T-cell (primary cell): ENCODE results near the gene CEP295NL. TPM values are rescaled to one million over a fixed set of nuclear protein-coding genes. Genes with fewer than 3 reads are reported as not detected.
A peak's percentile ranks its signal among the peaks of the same experiment; 100 is the strongest.

Experiments
- ATAC-seq, 4 experiments: fragments of 200-7000 bp in 3 of 4; fragments of 150-1000 bp in 1 of 4; cut with Tn5 transposase; replicated peaks in 1 of 4; 1 replicate in 3 of 4; 2 replicates in 1 of 4; pipeline ENCODE4 v1.10.0; 2021; ENCODE audit warnings: moderate library complexity in 3 of 4, mild to moderate bottlenecking in 2 of 4, moderate number of reproducible peaks in 1 of 4
- CTCF ChIA-PET, 2 donors: fragments of 300-600 bp; sonication (Branson Sonifier 250); formaldehyde crosslinking; loops; one replicate each; lab custom pipeline; 2022; ENCODE audit warnings: antibody characterized with exemption in 2 of 2; lab: Charles Lee
- POLR2A ChIA-PET, 2 donors: fragments of 300-600 bp; sonication (Branson Sonifier 250); formaldehyde crosslinking; loops; one replicate each; lab custom pipeline; 2022; ENCODE audit warnings: antibody characterized with exemption in 2 of 2; lab: Charles Lee
- DNase-seq, 35 experiments: peaks; one replicate each; pipeline versions ENCODE4 v3.0.0 to v3.0.0-alpha.2; 2013 to 2023
- H3K27ac ChIP-seq: one replicate; pipeline ENCODE4 v1.5.1; 2013; ENCODE audit warnings: low read length
- H3K27me3 ChIP-seq, 2 experiments: replicated peaks in 1 of 2; 1 replicate in 1 of 2; 2 replicates in 1 of 2; pipeline versions ENCODE4 v1.6.1 to v1.7.0; 2013; ENCODE audit warnings: low read length in 1 of 2, mixed read lengths in 1 of 2; ENCODE audit not compliant: control insufficient read depth in 2 of 2, insufficient read depth in 2 of 2; ENCODE audit errors: extremely low read depth in 1 of 2
- H3K36me3 ChIP-seq, 2 donors: 1 replicate in 1 of 2; 2 replicates in 1 of 2; pipeline versions ENCODE4 v1.6.1 to v1.7.0; 2013; ENCODE audit warnings: low read length in 1 of 2; ENCODE audit not compliant: control insufficient read depth in 2 of 2, insufficient read depth in 1 of 2; ENCODE audit errors: extremely low read depth in 1 of 2
- H3K4me1 ChIP-seq, 2 experiments: 1 replicate in 1 of 2; 2 replicates in 1 of 2; pipeline versions ENCODE4 v1.6.1 to v1.7.0; 2013; ENCODE audit warnings: low read length in 2 of 2, mixed read lengths in 1 of 2; ENCODE audit not compliant: insufficient read depth in 2 of 2, control insufficient read depth in 1 of 2; ENCODE audit errors: extremely low read depth in 1 of 2
- H3K4me3 ChIP-seq, 2 donors: 1 replicate in 1 of 2; 2 replicates in 1 of 2; pipeline versions ENCODE4 v1.5.1 to v1.7.0; 2013; ENCODE audit warnings: mild to moderate bottlenecking in 2 of 2, low read length in 1 of 2, moderate library complexity in 1 of 2; ENCODE audit not compliant: control insufficient read depth in 1 of 2; ENCODE audit errors: extremely low read depth in 1 of 2
- H3K9me3 ChIP-seq: 2 replicates; pipeline ENCODE4 v1.7.0; 2013
- H3K27ac Mint-ChIP-seq, 2 donors: one replicate each; pipeline ENCODE4 v1.8.0; 2020 to 2021; ENCODE audit warnings: mild to moderate bottlenecking in 2 of 2, mixed read lengths in 2 of 2
- H3K27me3 Mint-ChIP-seq, 2 donors: one replicate each; pipeline ENCODE4 v1.8.0; 2021 to 2022; ENCODE audit warnings: mixed read lengths in 2 of 2
- H3K36me3 Mint-ChIP-seq: one replicate; pipeline ENCODE4 v1.8.0; 2021; ENCODE audit warnings: mixed read lengths
- H3K4me1 Mint-ChIP-seq, 3 donors: one replicate each; pipeline ENCODE4 v1.8.0; 2020 to 2022; ENCODE audit warnings: mixed read lengths in 3 of 3, mild to moderate bottlenecking in 1 of 3
- H3K4me3 Mint-ChIP-seq, 3 donors: one replicate each; pipeline ENCODE4 v1.8.0; 2020 to 2022; ENCODE audit warnings: mild to moderate bottlenecking in 3 of 3, mixed read lengths in 3 of 3, moderate library complexity in 3 of 3
- H3K9me3 Mint-ChIP-seq, 3 donors: one replicate each; pipeline ENCODE4 v1.8.0; 2020 to 2022; ENCODE audit warnings: mixed read lengths in 3 of 3
- whole genome bisulfite sequencing: methylation state at CpG from one replicate; pipeline ENCODE4 v1.1.5; 2013; ENCODE audit warnings: missing lambda C conversion rate; ENCODE audit not compliant: insufficient coverage; 5-methylcytosine and 5-hydroxymethylcytosine counted together
- total RNA-seq, 35 experiments: library from RNA in 6 of 35; stranded (reverse) in 6 of 35; fragments of 120-200 nt in 1 of 35; gene quantifications; one replicate each; pipeline versions ENCODE4 v1.2.1 to v1.2.4 and lab custom pipeline; 2013 to 2026

The CEP295NL gene
- total RNA-seq, 5 donors from 2014 or later (not counting 1 experiment from before 2014, with no cell fraction given), result 0.28 to 3.1 (median 0.41) TPM

DNA sequence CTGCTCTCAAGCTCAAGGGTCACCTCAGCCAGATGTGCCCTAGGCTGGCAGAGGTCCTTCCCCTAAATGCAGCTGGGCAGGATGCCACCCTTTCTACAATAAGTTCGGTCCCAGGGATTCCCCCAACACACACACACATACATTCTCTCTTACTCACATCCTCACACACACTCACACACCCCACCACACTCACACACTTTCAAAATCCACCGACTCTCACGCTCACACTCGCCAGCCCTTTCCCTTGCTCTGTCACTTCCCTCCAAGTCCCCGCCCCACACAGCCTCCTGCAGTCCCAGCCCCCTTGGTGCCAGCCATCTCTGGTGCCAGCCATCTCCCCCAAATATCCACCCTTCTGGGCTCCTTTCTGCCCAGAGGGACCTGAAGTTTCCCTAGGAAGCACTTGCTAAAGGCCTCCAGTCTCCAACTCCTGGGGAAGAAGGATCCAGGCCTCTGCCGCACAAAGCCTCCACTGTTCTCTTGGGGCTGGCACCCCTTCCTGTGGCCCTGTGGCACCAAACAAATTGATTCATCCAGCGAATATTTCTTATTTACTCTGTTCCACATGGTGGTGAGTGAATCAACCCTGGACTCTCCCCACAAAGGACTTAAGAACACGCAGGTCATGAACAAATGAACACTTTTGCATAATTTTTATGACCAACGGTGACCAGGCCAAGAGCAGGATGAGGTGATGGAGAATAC lies 58.5 kb downstream of the CEP295NL start:
- no peaks in the 10 kb centered on the region for H3K27me3 ChIP-seq
- no peak for DNase-seq
- POLR2A ChIA-PET, result no interaction called here
- Mint-ChIP-seq H3K27me3 (no peaks in the 10 kb centered on the region), H3K4me1 (peaks cover 12 to 20% (median 18%) of the 10 kb centered on the region in 3 donors), H3K36me3 (peaks cover 4% of the 10 kb centered on the region), H3K27ac (no peak overlapping the region), H3K4me3 (no peak overlapping the region), H3K9me3 (no peaks in the 10 kb centered on the region)
- H3K36me3 ChIP-seq, result no peaks in the 10 kb centered on the region
- H3K27ac ChIP-seq, result no peak overlapping the region
- H3K4me3 ChIP-seq, result no peak overlapping the region
- H3K4me1 ChIP-seq, result peaks cover 4 to 24% of the 10 kb centered on the region in 2 experiments
- CTCF ChIA-PET, result no interaction called here
- ATAC-seq, result no peak
- 72% methylated on average over 7 of the region's 9 CpGs for WGBS
- H3K9me3 ChIP-seq, result no peaks in the 10 kb centered on the region

DNA sequence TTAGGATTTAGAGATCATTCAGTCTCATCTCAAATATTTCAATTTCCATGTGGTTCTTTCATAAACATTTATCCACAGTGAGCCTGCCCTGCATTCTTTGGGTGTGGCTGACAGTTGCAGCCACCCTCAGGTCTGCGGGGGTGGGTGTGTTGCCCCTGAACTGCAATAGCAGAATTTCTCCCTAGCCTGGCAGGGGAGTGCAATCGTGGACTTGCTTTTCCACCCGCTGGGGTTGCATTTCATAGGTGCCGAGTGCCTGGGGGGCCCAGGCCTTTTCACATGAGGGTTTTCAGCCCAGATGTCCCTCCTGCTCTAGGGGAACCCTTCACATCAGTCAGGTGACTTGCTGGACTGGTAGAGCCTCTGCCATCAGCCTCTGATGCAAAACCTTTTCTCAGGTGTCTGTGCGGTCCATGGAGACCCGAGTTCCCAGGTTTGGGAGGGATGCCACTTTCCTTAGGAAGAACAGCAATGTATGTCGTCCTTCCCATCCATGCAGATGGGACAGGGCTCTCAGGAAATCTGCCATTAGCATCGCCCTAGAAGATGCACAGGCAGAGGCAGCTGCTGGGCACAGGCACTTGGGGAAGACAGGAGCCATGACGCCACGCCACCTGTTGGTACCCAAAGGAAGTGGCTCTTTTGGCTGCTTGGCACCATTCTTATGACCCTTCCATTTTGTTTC lies 60.0 kb downstream of the CEP295NL start:
- peaks cover 5% of the 10 kb centered on the region for H3K36me3 Mint-ChIP-seq
- H3K9me3 Mint-ChIP-seq, result no peaks in the 10 kb centered on the region
- no peak overlapping the region for H3K27ac ChIP-seq
- H3K36me3 ChIP-seq, result peaks cover 0 to 5% of the 10 kb centered on the region in 2 donors
- peak overlapping the region in 1 of 2 donors; percentile 28 for H3K27ac Mint-ChIP-seq
- ATAC-seq (no peak), DNase-seq (peak; percentile 28 to 81 (median 59))
- POLR2A ChIA-PET, result no interaction called here
- H3K27me3 ChIP-seq, result no peaks in the 10 kb centered on the region
- 81% methylated on average over 8 of the region's 10 CpGs for WGBS
- no peaks in the 10 kb centered on the region for H3K27me3 Mint-ChIP-seq
- peaks cover 26 to 33% (median 30%) of the 10 kb centered on the region in 3 donors for H3K4me1 Mint-ChIP-seq
- H3K9me3 ChIP-seq, result no peaks in the 10 kb centered on the region
- CTCF ChIA-PET, result no interaction called here
- H3K4me3 ChIP-seq, result no peak overlapping the region
- peaks cover 12 to 36% of the 10 kb centered on the region in 2 experiments for H3K4me1 ChIP-seq
- H3K4me3 Mint-ChIP-seq, result peak overlapping the region in 1 of 3 donors; percentile 7

DNA sequence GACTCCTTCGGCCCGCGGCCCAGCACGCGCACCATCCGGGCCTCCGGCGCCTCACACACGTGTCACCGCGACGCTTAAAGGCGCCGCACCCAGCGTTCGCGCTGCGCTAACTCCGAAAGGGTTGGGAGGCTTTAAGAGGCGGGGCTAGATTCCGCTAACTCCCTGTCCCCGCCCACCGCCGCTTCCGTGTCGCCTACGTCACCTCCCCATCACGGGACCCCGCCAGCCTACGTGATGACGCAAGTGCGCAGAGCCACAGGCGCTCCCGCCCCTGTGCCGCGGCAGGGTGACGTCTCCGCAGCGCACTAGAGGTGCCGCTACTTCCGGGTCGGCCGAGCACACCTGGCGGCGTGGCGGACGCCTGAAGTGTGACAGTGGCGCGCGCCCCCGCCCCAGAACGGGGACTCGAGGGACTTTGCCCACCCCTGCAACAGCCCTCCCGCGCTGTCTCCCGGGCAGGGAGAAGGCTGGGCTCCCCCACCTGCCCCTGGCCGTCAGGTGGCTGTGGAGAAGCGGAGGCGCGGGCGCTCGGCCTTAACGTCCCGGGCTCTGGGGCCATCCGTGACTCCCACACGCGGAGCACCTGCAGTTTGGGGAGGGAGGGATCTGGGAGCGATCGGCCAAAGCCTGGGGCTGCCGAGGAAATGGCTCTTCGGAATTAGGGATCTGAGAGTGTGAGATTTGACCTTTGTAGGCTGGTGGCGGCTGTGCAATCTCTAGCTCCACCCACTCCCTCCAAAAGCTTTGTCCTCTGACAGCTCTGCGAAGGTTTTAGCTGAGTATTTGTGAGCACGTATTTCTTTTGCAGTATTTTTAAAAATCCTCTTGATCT lies 62.0 kb downstream of the CEP295NL start, which contains the start of gene USP36:
Gene USP36, minus strand, starts transcription at position 35 of the 832 bp plus-strand sequence. CDS start 4,451 bp downstream, outside the sequence.
- H3K27ac ChIP-seq, result peak within 1 kb of the TSS; percentile 99
- Mint-ChIP-seq H3K4me1 (peaks cover 45 to 51% (median 47%) of the 10 kb centered on the region in 3 donors), H3K4me3 (peak within 1 kb of the TSS; percentile 91 to 97 (median 91)), H3K27ac (peak within 1 kb of the TSS; percentile 96 to 97), H3K36me3 (peaks cover 22% of the 10 kb centered on the region), H3K27me3 (no peaks in the 10 kb centered on the region), H3K9me3 (no peaks in the 10 kb centered on the region)
- H3K9me3 ChIP-seq, result no peaks in the 10 kb centered on the region
- no peaks in the 10 kb centered on the region for H3K27me3 ChIP-seq
- H3K4me1 ChIP-seq, result peaks cover 12 to 41% of the 10 kb centered on the region in 2 experiments
- H3K36me3 ChIP-seq, result peaks cover 3 to 24% of the 10 kb centered on the region in 2 donors
- peak within 1 kb of the TSS; percentile 64 to 95 for H3K4me3 ChIP-seq
- under 1% methylated on average over 63 of the region's 74 CpGs for WGBS
- CTCF ChIA-PET, result interaction anchor here in 1 of 2 donors (0.6 to 1.3 kb wide), 3 partner anchors 22 to 93 kb away, joined by 3 to 7 read pairs (median 4); no protein-coding TSS in a partner anchor
- peak; percentile 98 to 100 (median 100) for DNase-seq
- ATAC-seq, result peak; percentile 87 to 90 (median 88)
- POLR2A ChIA-PET, result interaction anchor here (0.5 to 1.6 kb wide), 9 partner anchors 10 to 781 kb away, joined by 3 to 11 read pairs (median 5); no protein-coding TSS in a partner anchor

Other genes with a start within 250 kb of the CEP295NL start
- 100 to 1,000 TPM; 357 to 509 (median 372) TPM for gene CYTH1, start 120.9 kb downstream of the CEP295NL start, total RNA-seq
- 100 to 1,000 TPM; 132 to 487 (median 143) TPM for gene USP36, start 62.4 kb downstream of the CEP295NL start, total RNA-seq
- 1 to 10 TPM; 5.1 to 6.7 (median 6.5) TPM for gene TIMP2, start 22.2 kb upstream of the CEP295NL start, total RNA-seq
- gene LGALS3BP, start 76.7 kb upstream of the CEP295NL start, total RNA-seq, result 10 to 100 TPM; 28.2 to 80.7 (median 51.6) TPM
- gene CANT1, start 106.6 kb upstream of the CEP295NL start, total RNA-seq, result 10 to 100 TPM; 46.2 to 63.1 (median 57.7) TPM
- under 1 TPM in 4 of 5 donors, not detected in 1; 0.10 to 0.57 (median 0.26) TPM for gene C1QTNF1, start 121.0 kb upstream of the CEP295NL start, total RNA-seq
- gene ENGASE, start 171.6 kb upstream of the CEP295NL start, total RNA-seq, result 100 to 1,000 TPM in 4 of 5 donors, 10 to 100 TPM in 1; 99.6 to 153 (median 141) TPM